H1 (cell line): ENCODE data around the gene DHRS13. TPM values are rescaled to one million over a fixed set of nuclear protein-coding genes. Genes with fewer than 3 reads are reported as not detected.

ENCODE experiments used
- GABPA ChIP-seq: IDR thresholded peaks from 2 replicates; pipeline ENCODE4 v1.6.1; 2011; ENCODE audit warnings: mild to moderate bottlenecking, low read length, moderate library complexity, borderline replicate concordance; ENCODE audit not compliant: insufficient read depth
- JUN ChIP-seq: IDR thresholded peaks from 2 replicates; pipeline ENCODE4 v1.6.1; 2011; ENCODE audit warnings: low read depth, mild to moderate bottlenecking, improper control_type of control experiment, low read length
- TAF7 ChIP-seq: optimal IDR thresholded peaks from 2 replicates; pipeline ENCODE3; 2011; ENCODE audit warnings: low read depth, mild to moderate bottlenecking, inconsistent platforms, low read length, moderate library complexity, borderline replicate concordance
- polyA plus RNA-seq, 7 experiments: library from polyadenylated mRNA; depleted of rRNA in 3 of 7; stranded (reverse) in 5 of 7; unstranded in 2 of 7; fragments of >200 nt in 5 of 7; fragments of 200-250 nt in 2 of 7; gene quantifications; 1 replicate in 5 of 7; 2 replicates in 1 of 7; 4 replicates in 1 of 7; pipeline versions ENCODE4 v1.2.1 to v1.2.3, GENCODE V29; 2011 to 2013; ENCODE audit warnings: missing spikeins in 2 of 7, mixed read lengths in 2 of 7
- total RNA-seq: library from RNA; stranded (reverse); fragmentation: NEBNext Ultra II Directional; extraction: Animal tissue kit (Norgen Biotek cat#: 25700); gene quantifications from 2 replicates; pipeline ENCODE4 v1.2.1, GENCODE V29; 2021

Gene DHRS13
- total and polyA plus RNA-seq, 2 of the 8 experiments (the other 6 are each of a cell fraction or from before 2014, with no cell fraction given): 23.7 to 30.0 TPM

DNA sequence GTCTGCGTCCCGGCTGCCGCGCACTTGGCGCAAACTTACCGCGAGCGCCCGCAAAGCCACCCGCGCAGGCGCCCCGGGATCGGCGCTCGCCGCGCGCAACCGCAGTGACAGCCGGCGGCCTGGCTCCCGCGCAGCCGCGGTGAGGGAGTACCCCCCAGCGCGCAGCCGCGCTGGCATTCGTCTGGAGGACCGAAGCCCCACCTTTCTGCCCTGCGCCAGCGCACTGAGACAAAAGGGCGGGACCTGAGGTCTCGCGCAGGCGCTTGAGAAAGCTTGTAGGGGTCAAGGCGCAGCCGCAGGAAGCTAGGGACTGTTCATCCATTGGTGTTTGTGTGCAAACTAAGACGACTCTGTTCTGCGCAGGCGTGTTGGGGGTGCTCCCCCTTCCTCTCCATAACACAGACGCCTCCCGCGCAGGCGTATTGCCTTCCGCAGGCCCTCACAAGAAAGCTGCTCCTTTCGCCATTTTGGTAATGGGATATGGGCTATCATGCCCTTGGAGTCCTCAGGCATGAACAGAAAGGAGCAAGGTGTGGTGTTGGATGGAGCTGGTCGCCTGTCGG, 48.6 kb upstream of the DHRS13 start, which contains the start of gene PHF12 (continued):
- TF ChIP-seq TAF7: peak; percentile 48
- no peak for TF ChIP-seq JUN
- TF ChIP-seq GABPA: no peak
- TF ChIP-seq, all 59 proteins: peak for 12
